SK-N-SH (cell line): ENCODE data around the gene SPACA6.

Experiments used
- EP300 ChIP-seq, 2 experiments: IDR thresholded peaks; 2 replicates each; pipeline versions ENCODE4 v1.4.0 to v1.6.1; 2012; ENCODE audit warnings: borderline replicate concordance in 1 of 2, low read depth in 1 of 2, low read length in 1 of 2
- JUND ChIP-seq: IDR thresholded peaks from 2 replicates; pipeline ENCODE4 v1.4.0; 2012
- NRF1 ChIP-seq: IDR thresholded peaks from 2 replicates; pipeline ENCODE4 v1.6.1; 2012; ENCODE audit warnings: low read depth, mild to moderate bottlenecking, low read length
- POLR2AphosphoS5 ChIP-seq: IDR thresholded peaks from 2 replicates; pipeline ENCODE4 v1.6.1; 2012; ENCODE audit warnings: low read depth, low read length
- RFX5 ChIP-seq: IDR thresholded peaks from 2 replicates; pipeline ENCODE4 v1.6.1; 2012; ENCODE audit warnings: mild to moderate bottlenecking, improper control_type of control experiment, low read length
- SMC3 ChIP-seq: IDR thresholded peaks from 2 replicates; pipeline ENCODE4 v1.6.1; 2012; ENCODE audit warnings: low read depth, low read length, improper control_type of control experiment
- TAF1 ChIP-seq: IDR thresholded peaks from 2 replicates; pipeline ENCODE4 v1.6.1; 2012; ENCODE audit warnings: low read depth, mild to moderate bottlenecking, low read length, moderate library complexity, borderline replicate concordance
- TF ChIP-seq, protein P1 (sequence below): fragments of 200-600 bp; sonication (generic); IDR thresholded peaks from 2 replicates; pipeline ENCODE4 v1.6.1; 2017; ENCODE audit warnings: antibody characterized with exemption, mild to moderate bottlenecking, moderate library complexity

DNA sequence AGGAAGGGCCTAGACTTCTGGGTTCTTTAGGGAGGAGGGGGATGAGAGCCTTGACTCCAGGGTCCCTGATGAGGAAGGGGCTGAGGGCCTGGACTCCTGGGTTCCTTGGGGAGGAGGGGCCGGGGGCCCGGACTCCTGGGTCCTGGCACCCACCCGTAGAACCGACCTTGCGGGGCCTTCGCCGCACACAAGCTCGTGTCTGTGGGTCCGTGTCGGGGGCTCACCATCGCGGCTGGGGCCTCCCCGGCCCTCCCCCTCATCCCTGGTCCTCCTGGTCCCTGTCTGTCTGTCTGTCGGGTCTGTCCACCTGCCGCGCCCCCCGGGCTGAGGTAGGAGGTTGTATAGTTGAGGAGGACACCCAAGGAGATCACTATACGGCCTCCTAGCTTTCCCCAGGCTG is 662 bp upstream of the SPACA6 start:
- TF ChIP-seq, protein P1, sequence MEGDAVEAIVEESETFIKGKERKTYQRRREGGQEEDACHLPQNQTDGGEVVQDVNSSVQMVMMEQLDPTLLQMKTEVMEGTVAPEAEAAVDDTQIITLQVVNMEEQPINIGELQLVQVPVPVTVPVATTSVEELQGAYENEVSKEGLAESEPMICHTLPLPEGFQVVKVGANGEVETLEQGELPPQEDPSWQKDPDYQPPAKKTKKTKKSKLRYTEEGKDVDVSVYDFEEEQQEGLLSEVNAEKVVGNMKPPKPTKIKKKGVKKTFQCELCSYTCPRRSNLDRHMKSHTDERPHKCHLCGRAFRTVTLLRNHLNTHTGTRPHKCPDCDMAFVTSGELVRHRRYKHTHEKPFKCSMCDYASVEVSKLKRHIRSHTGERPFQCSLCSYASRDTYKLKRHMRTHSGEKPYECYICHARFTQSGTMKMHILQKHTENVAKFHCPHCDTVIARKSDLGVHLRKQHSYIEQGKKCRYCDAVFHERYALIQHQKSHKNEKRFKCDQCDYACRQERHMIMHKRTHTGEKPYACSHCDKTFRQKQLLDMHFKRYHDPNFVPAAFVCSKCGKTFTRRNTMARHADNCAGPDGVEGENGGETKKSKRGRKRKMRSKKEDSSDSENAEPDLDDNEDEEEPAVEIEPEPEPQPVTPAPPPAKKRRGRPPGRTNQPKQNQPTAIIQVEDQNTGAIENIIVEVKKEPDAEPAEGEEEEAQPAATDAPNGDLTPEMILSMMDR: no peak
- TF ChIP-seq TAF1 (no peak), NRF1 (no peak), POLR2AphosphoS5 (no peak), EP300 (IDR thresholded peaks at IDR 0.05; ENCODE audit: borderline replicate concordance in 1 of 2, low read depth in 1 of 2, low read length in 1 of 2) (no peak), SMC3 (no peak), RFX5 (no peak), JUND (no peak)
